PFSK-1 (cell line): ENCODE data around the gene YES1.

Experiments used
- POLR2AphosphoS5 ChIP-seq: IDR thresholded peaks from 2 replicates; pipeline ENCODE4 v1.6.1; 2012; ENCODE audit warnings: low read depth, mild to moderate bottlenecking, control low read depth, low read length, moderate library complexity
- SIN3A ChIP-seq: IDR thresholded peaks from 2 replicates; pipeline ENCODE4 v1.6.1; 2012; ENCODE audit warnings: mild to moderate bottlenecking, low read length, moderate library complexity, borderline replicate concordance; ENCODE audit not compliant: insufficient read depth
- TAF1 ChIP-seq: IDR thresholded peaks from 2 replicates; pipeline ENCODE4 v1.6.1; 2012; ENCODE audit warnings: low read length, control low read depth, borderline replicate concordance; ENCODE audit not compliant: insufficient read depth
- TF ChIP-seq, protein P1 (sequence below), 2 experiments: IDR thresholded peaks; 2 replicates each; pipeline versions ENCODE4 v1.6.1 to v1.8.0; 2011 to 2012; ENCODE audit warnings: low read depth in 2 of 2, low read length in 2 of 2, control low read depth in 1 of 2, inconsistent platforms in 1 of 2, mild to moderate bottlenecking in 1 of 2, moderate library complexity in 1 of 2; ENCODE audit not compliant: insufficient read depth in 1 of 2

DNA sequence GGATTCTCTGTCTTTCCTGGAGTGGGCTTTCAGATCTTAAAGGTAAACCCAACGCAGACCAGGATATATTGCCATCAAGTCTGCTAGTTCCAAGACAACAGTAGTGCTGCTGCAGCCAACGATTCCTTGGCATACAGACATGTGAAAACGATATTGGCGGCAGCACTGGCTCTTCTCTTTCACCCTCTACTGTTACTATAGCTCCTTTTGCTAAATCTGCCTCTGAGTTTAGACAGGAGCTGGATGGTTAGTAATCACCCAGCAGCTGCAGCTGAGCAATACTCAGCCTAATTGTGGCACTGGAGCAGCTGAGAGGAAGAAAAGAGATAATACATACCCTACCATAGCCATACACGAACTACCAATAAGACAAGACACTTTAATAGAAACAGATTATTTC is 4.0 kb downstream of the YES1 start:
- TF ChIP-seq POLR2AphosphoS5 (no peak), TAF1 (no peak), SIN3A (no peak)
- TF ChIP-seq, protein P1, sequence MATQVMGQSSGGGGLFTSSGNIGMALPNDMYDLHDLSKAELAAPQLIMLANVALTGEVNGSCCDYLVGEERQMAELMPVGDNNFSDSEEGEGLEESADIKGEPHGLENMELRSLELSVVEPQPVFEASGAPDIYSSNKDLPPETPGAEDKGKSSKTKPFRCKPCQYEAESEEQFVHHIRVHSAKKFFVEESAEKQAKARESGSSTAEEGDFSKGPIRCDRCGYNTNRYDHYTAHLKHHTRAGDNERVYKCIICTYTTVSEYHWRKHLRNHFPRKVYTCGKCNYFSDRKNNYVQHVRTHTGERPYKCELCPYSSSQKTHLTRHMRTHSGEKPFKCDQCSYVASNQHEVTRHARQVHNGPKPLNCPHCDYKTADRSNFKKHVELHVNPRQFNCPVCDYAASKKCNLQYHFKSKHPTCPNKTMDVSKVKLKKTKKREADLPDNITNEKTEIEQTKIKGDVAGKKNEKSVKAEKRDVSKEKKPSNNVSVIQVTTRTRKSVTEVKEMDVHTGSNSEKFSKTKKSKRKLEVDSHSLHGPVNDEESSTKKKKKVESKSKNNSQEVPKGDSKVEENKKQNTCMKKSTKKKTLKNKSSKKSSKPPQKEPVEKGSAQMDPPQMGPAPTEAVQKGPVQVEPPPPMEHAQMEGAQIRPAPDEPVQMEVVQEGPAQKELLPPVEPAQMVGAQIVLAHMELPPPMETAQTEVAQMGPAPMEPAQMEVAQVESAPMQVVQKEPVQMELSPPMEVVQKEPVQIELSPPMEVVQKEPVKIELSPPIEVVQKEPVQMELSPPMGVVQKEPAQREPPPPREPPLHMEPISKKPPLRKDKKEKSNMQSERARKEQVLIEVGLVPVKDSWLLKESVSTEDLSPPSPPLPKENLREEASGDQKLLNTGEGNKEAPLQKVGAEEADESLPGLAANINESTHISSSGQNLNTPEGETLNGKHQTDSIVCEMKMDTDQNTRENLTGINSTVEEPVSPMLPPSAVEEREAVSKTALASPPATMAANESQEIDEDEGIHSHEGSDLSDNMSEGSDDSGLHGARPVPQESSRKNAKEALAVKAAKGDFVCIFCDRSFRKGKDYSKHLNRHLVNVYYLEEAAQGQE (IDR thresholded peaks at IDR 0.05; ENCODE audit: insufficient read depth in 1 of 2, low read depth in 2 of 2, low read length in 2 of 2): no peak
